Activated T-cell treated with anti-CD3 and anti-CD28 coated beads for 48 hours (primary cell): Measurements from ENCODE around the gene PWWP2B.
"Not testable (repeated sequence)": the region's sequence is repeated elsewhere in the genome, so short reads cannot be mapped to it uniquely, and the experiment has no call there.

Source experiments
- DNase-seq: peaks from one replicate; pipeline ENCODE4 v3.0.0-alpha.2; 2020; ENCODE audit warnings: low read depth

Gene PWWP2B

DNA sequence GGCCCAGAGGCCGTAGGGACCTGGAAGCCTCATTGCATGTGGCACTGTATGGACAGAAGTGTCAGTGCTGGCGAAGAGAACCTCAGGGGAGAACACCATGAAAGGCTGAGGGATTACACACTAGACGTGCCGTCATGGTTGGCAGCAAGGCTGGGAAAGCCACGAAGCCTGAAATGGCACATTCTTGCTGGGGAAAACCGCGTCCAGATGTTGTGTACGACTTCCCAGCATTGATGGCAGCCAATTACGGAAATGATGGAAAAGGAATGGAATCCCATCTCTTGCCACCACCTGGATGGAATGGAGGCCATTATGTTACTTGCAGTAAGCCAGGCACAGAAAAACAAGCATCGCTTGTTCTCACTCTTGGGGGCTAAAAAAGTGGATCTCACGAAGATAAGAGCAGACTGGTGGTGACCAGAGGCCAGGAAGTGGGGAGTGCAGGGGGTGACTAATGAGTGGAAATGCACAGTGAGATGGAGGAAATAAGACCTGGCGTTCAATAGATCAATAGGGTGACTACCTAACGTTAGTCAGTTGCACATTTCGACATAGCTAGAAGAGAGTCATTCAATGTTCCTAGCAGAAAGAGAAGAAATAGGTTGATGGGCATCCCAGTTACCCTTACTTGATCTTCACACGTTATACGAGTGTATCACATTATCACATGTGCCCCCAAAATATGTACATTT lies 14.6 kb upstream of the PWWP2B start:
- no peak for DNase-seq

GRCh38 chr10:132383101-132383500 lies 13.9 kb upstream of the PWWP2B start:
- DNase-seq = no peak

- DNase-seq = no peak
Observed at GRCh38 chr10:132383751-132384196, 13.2 kb upstream of the PWWP2B start.

- no peak for DNase-seq
Observed at GRCh38 chr10:132384618-132385388, 12.2 kb upstream of the PWWP2B start.

- no peak for DNase-seq
Observed at GRCh38 chr10:132385389-132385667, 11.7 kb upstream of the PWWP2B start.

- DNase-seq = no peak
Observed at GRCh38 chr10:132385721-132386418, 11.1 kb upstream of the PWWP2B start.

DNA sequence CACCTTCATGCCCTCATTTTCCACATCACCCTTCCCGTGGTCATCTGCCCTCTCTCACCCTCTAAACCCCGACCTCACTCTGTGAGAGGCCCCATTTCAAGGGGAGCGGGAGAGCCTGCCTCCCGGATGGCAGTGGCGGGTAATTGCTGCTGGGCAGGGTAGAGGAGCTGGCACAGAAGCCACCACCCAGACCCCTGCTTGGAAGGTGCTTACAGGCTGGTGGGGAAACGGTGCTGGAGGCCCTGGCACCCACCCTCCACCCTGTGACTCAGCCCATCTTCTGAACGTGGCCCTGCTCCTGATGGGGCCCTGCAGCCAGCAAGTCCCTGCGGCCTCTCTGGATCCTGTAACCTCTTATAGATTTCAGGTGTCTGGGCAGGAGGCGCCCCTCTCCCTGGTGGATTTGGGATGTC lies 10.6 kb upstream of the PWWP2B start:
- no peak for DNase-seq

GRCh38 chr10:132386896-132387295 lies 10.1 kb upstream of the PWWP2B start:
- not testable (repeated sequence) for DNase-seq

DNA sequence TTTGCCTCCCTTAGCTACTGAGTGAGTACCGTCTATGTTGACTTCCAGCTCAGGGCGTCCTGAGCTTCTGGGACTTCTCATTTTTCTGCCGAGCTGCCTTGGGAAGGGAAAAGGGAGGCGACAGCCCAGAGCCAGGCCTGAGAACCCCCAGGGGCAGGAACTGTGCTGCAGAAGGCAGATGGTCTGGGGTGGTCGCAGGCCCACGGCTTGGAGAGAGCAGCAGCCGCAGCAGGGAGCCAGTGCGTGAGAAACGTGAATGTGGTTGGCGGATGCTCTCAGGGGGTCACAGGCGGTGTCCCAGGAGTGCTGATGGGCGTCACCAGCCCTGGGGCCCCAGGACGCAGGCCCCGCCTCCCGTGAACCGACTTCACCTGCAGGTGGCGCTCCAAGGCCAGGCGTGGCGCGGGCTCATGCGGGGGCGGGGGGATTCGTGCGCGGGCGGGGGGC lies 9.2 kb upstream of the PWWP2B start:
- peak; percentile 66 for DNase-seq

DNA sequence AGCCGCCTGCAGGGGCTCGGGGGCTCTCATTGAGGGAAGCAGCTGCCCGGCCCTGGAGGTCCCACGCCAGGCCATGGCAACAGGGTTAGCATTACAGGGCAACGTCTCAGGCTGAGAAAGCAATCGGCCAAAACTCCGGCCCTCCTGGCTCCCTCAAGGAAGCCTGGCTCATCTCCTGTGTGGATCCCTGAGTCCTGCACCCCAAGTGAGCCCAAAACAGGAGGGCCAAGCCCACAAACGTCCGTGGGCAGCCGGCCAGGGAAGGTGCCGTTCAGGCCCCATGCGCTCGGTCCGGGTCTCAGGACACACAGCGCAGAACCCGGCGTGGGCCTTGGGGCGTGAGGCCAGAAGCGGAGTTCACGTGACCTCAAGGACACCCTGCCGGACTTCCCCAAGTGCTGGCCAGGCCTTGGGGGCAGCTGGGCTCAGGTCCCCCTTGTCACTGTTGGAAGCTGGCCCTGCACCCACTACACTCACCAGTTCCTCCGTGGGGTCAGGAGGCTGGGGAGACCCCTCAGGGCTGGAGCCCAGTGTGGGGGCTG lies 8.0 kb upstream of the PWWP2B start:
- no peak for DNase-seq

DNA sequence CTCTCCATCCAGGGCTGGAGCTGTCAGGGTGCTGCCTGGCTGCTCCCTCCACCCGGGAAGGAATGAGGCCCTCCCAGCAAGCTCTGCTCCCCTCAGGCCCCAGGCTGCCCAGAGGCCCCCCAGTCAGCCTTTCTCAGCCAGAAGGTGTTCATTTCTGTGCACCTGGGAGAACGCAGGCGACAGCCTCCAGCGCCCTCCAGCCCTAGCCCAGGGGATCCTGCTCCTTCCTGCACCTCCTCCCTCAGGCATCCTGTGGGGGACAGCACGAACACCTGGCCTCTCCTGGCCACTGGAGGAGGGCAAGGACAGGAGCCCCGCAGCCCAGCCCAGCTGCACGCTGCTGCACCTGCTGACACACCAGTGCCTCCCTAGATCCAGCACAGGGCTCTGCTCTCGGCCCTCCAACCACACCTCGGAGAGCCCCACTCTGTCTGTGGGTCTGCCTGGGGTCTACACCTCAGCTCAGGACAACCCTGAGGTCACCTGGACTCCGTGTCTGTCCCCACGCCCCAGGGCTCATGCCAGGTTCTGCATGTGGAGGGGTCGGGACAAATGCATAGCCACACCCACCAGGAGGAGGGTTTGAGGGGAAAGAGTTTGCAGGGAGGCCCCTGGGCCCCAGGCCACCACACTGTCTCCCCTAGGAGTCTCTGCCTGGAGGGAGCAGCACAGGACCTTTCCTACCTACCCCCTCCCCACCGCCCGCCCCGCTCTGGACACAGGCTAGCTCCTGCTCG lies 7.4 kb upstream of the PWWP2B start:
- DNase-seq = no peak

DNA sequence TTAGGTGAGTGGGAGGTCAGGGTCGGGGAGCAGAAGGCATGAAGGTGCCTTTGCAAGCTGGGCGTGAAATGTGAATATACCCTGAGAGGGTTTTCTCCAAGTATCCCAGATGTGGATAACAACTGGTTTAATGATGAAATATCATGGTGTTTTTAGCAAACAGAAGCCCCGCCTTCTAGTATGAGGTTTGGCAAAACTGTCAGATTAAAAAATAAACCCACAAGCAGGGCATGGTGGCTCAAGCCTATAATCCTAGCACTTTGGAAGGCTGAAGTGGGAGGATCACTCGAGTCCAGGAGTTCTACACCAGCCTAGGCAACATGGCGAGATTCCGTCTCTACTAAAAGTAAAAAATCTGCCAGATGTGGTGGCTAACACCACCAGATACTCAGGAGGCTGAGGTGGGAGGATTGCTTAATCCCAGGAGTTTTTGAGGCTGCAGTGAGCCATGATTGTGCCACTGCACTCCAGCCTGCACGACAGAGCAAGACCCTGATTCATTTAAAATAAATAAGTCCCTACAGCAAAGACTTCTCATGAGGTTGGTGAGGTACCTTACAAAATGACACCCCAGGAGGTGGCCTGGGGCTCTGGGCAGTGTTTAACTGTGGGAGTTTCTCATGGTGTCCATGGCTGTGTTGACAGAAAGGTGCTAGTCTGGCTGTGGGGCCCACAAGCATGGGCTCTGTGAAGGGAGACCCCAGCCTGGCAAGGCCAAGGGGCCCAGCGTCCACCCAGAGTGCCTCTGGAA lies 6.7 kb upstream of the PWWP2B start:
- DNase-seq = no peak

DNA sequence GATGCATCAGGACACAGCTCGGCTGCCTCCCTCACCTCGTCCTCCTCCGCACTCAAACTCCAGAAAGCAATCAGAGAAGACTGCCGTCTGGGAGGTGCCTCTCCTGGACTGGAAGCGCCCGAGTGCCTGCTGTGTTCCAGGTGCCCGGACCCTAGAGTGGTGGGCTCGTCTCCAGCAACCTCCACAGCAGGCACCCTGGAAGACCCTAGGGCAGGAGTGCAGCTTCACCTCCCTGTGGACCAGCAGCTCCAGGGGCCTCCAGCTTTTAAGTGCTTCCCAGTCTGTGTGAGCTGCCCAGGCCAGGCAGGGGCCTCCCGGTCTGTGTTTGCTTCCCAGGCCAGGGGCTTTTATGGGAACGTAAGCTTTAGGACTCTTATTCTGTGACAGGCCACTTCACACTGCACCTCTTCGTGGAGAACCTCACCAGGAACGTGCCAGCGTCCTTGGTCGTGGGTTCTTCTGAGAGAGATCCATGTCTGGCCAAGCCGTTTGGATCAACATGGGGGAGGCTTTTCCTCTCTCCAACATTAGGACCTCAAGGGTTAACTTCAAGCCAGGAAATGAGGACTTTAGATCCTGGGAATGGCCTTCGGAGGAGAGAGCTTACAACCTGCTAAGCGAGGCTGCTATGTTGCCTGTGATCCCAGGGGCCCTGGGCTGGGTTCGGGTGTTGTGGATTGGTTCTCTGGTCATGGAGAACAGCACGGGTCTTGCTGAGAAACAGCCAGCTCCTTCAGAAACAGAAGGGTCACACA lies 5.9 kb upstream of the PWWP2B start:
- no peak for DNase-seq

DNA sequence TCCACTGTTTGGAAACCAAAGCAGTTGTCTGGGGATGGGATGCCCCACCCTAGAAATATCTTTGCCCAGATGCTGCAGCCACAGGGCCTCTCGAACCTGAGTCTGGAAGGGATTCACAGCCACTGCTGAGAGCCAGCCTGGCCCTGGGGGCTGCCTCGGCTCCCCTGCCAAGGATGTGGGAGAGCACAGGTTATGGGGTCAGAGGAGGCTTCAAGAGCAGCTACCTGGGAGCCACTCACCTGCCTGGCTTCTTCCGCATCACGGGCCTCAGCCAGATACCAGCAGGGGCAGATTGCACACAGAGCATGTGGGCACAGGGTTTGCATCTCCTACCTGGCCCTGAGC lies 5.4 kb upstream of the PWWP2B start:
- DNase-seq = no peak

DNA sequence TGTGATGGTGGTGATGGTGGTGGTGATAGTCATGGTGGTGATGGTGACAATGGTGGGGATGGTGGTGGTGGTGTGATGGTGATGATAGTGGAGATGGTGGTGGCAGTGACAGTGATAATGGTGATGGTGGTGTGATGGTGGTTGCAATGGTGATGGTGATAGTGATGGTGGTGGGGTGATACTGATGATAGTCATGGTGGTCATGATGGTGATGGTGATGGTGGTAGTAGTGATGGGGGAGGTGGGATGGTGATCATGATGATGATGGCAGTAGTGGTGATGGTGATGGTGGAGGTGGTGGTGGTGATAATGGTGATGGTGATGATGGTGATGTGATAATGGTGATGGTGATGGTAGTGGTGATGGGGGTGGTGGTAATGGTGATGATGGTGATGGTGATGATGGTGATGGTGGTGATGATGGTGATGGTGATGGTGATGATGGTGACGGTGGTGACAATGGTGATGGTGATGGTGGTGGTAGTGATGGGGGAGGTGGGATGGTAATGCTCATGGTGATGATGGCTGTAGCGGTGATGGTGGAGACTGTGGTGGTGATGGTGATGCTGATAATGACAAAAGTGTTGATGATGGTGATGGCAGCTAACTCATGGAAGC lies 4.7 kb upstream of the PWWP2B start:
- DNase-seq = no peak

GRCh38 chr10:132392811-132393694 lies 3.9 kb upstream of the PWWP2B start:
- DNase-seq = no peak

DNA sequence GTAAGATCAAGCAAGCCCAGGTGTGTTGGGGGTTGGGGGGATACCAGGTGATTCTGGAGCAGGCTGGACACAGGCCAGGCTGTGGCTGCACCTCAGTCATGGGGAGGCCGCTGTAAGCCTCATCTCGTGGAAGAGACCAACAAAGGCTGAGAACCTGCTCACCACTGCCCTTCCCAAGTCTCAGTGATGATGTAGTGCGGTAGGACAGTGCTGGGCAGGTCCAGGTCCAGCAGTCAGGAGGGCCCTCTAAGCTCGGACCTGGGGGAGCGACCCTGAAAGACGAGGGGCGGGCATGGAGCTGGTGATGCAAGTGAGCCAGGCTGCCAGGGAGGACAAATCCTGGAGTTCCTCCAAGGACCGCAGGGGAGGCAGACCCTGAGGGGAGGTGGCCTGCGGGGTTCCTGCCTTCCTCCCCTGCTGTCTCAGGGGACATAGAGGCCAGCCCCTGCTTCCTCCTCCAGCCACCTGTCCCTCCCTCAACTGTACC lies 3.3 kb upstream of the PWWP2B start:
- no peak for DNase-seq

- DNase-seq = no peak
Observed at GRCh38 chr10:132394201-132394811, 2.7 kb upstream of the PWWP2B start.
